Measurements from ENCODE around the gene PAX8.

DNA sequence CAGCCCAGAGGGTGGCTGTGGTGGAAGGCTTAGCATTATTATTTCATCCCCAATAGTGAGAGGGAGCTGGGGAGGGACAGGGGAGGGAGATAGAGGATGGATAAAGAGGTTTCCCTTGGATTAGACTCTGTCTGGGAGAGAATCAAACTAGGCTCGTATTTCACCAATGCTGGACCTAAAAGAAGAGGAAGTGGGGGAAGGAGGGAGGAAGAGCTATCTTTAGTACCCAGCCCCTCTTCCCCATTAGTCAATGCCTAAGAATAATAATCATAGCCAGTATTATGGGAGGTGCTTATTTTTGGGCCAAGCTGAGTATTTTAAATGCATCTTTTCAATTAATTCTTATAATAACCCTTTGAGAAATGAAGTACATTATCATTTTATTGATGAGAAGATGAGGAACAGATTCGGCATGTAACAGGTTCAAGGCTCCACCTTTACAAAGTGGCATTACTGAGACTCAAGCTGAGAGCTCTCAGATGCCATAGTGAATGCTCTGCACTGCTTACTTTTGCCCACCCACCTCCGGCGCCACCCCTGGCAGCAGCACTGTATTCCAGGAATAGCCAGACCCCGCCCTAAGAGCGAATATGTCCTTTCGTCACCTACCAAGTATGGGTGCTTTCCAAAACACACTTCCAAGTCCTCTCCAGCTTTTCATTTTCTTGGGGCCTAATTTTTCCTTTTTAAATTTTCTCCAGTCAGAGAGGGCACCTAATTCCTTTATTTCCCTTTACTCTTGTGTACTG is 21.0 kb downstream of the PAX8 start:
- TF ChIP-seq TSHZ2 (CRISPR knock-in tag; IDR thresholded peaks at IDR 0.05): no peak
- no peak for TF ChIP-seq ZNF70 (CRISPR knock-in tag; IDR thresholded peaks at IDR 0.05)
- TF ChIP-seq CSDC2 (CRISPR knock-in tag; IDR thresholded peaks at IDR 0.05): no peak
- no peak for TF ChIP-seq RARB (CRISPR knock-in tag; IDR thresholded peaks at IDR 0.05)
- TF ChIP-seq PATZ1 (CRISPR knock-in tag; IDR thresholded peaks at IDR 0.05; ENCODE audit: borderline replicate concordance): no peak
- no peak for TF ChIP-seq OSR1 (CRISPR knock-in tag; IDR thresholded peaks at IDR 0.05)
- no peak for TF ChIP-seq TCF4 (CRISPR knock-in tag; IDR thresholded peaks at IDR 0.05; ENCODE audit: borderline replicate concordance)
- TF ChIP-seq PPARA (CRISPR knock-in tag; IDR thresholded peaks at IDR 0.05; ENCODE audit: borderline replicate concordance): no peak
- no peak for TF ChIP-seq ARNTL (CRISPR knock-in tag; IDR thresholded peaks at IDR 0.05; ENCODE audit: borderline replicate concordance, low read depth)
- TF ChIP-seq ISL1 (CRISPR knock-in tag; IDR thresholded peaks at IDR 0.05): no peak
- TF ChIP-seq ZC3H10 (CRISPR knock-in tag; IDR thresholded peaks at IDR 0.05): no peak
- no peak for TF ChIP-seq ZFP3 (CRISPR knock-in tag; IDR thresholded peaks at IDR 0.05)
- TF ChIP-seq ZNF8 (CRISPR knock-in tag; IDR thresholded peaks at IDR 0.05): no peak
- no peak for TF ChIP-seq SNAI2 (CRISPR knock-in tag; IDR thresholded peaks at IDR 0.05)
